GM12878 (cell line): Measurements from ENCODE around the gene NCBP3. TPM values are rescaled to one million over a fixed set of nuclear protein-coding genes. Genes with fewer than 3 reads are reported as not detected.

ENCODE experiments used
- ATAC-seq: fragments of 200-7000 bp; cut with Tn5 transposase; 3 replicates; pipeline ENCODE4 v1.9.1; 2020; ENCODE audit warnings: mild to moderate bottlenecking, moderate library complexity
- BruUV-seq: library from RNA; stranded (reverse); fragments of 400-500 nt; replicated peaks from 2 replicates; lab custom pipeline; 2021; lab: Mats Ljungman, UMichigan
- CTCF ChIA-PET: fragments of 300-600 bp; sonication (Branson Sonifier 250); formaldehyde crosslinking; extraction: SDS; loops from one replicate; lab custom pipeline; 2021; ENCODE audit warnings: inconsistent platforms; lab: Yijun Ruan, JAX
- POLR2A ChIA-PET: fragments of 350-600 bp; formaldehyde crosslinking; extraction: SDS; loops from one replicate; lab custom pipeline; 2021; ENCODE audit warnings: inconsistent platforms; lab: Charles Lee
- RAD21 ChIA-PET: fragments of 300-600 bp; sonication (Branson Sonifier 250); formaldehyde crosslinking; loops from one replicate; lab custom pipeline; 2023; ENCODE audit warnings: antibody characterized with exemption; ENCODE audit not compliant: unreplicated experiment; lab: Charles Lee
- SMC1A ChIA-PET: fragments of 300-600 bp; sonication (Branson Sonifier 250); formaldehyde crosslinking; loops from one replicate; lab custom pipeline; 2023; ENCODE audit not compliant: unreplicated experiment, uncharacterized antibody; lab: Charles Lee
- DNase-seq: peaks from one replicate; pipeline ENCODE4 v3.0.0-alpha.2; 2011; ENCODE audit warnings: low read depth, low spot score
- FAIRE-seq: peaks from 3 replicates; lab custom pipeline; 2011; peaks lifted over from hg19 to GRCh38; lab: Jason Lieb, UNC
- H2AFZ ChIP-seq: 2 replicates; pipeline ENCODE4 v1.6.0; 2011; ENCODE audit warnings: low read depth, low read length, control low read depth; ENCODE audit not compliant: control insufficient read depth
- H3K27ac ChIP-seq: 2 replicates; pipeline ENCODE4 v1.5.1; 2011; ENCODE audit warnings: control low read depth; ENCODE audit not compliant: control insufficient read depth, insufficient read depth
- H3K27me3 ChIP-seq, 2 experiments: replicated peaks in 1 of 2; 2 replicates each; pipeline versions ENCODE4 v1.6.0 to v1.6.1; 2011; ENCODE audit warnings: low read length in 1 of 2; ENCODE audit not compliant: control insufficient read depth in 2 of 2, insufficient read depth in 2 of 2
- H3K36me3 ChIP-seq, 2 experiments: 2 replicates each; pipeline ENCODE4 v1.5.1; 2011; ENCODE audit warnings: low read length in 1 of 2; ENCODE audit not compliant: control insufficient read depth in 2 of 2, insufficient read depth in 2 of 2
- H3K4me1 ChIP-seq: 2 replicates; pipeline ENCODE4 v1.6.1; 2011; ENCODE audit warnings: mild to moderate bottlenecking, low read length, moderate library complexity, mixed read lengths; ENCODE audit not compliant: control insufficient read depth, insufficient read depth
- H3K4me2 ChIP-seq: 2 replicates; pipeline ENCODE4 v1.6.0; 2011; ENCODE audit warnings: control low read depth; ENCODE audit not compliant: control insufficient read depth, insufficient read depth
- H3K4me3 ChIP-seq: fragments of 200-600 bp; sonication (generic); 2 replicates; pipeline ENCODE4 v1.5.1; 2016
- H3K79me2 ChIP-seq: 2 replicates; pipeline ENCODE4 v1.6.0; 2011; ENCODE audit warnings: low read length; ENCODE audit not compliant: control insufficient read depth, insufficient read depth
- H3K9ac ChIP-seq: 2 replicates; pipeline ENCODE4 v1.8.0; 2011; ENCODE audit warnings: low read length, control low read depth, mixed read lengths; ENCODE audit not compliant: control insufficient read depth, insufficient read depth
- H3K9me3 ChIP-seq: replicated peaks from 3 replicates; pipeline ENCODE4 v1.5.1; 2011; ENCODE audit warnings: mild to moderate bottlenecking, low read length; ENCODE audit not compliant: control insufficient read depth, insufficient read depth
- H4K20me1 ChIP-seq: 2 replicates; pipeline ENCODE4 v1.6.0; 2011; ENCODE audit not compliant: control insufficient read depth, insufficient read depth
- CREB1 ChIP-seq: IDR thresholded peaks from 2 replicates; pipeline ENCODE4 v1.6.1; 2012; ENCODE audit warnings: low read depth, mild to moderate bottlenecking, inconsistent platforms
- E2F4 ChIP-seq: IDR thresholded peaks from 2 replicates; pipeline ENCODE4 v1.6.1; 2012; ENCODE audit warnings: low read depth, low read length, improper control_type of control experiment
- E4F1 ChIP-seq: fragments of 450-650 bp; IDR thresholded peaks from 2 replicates; pipeline ENCODE4 v1.6.1; 2018; ENCODE audit warnings: borderline replicate concordance, mild to moderate bottlenecking; ENCODE audit not compliant: partially characterized antibody
- EGR1 ChIP-seq, 2 experiments: IDR thresholded peaks; 1 replicate in 1 of 2; 2 replicates in 1 of 2; pipeline ENCODE4 v1.6.1; 2011 to 2012; ENCODE audit warnings: low read depth in 2 of 2, low read length in 2 of 2, borderline replicate concordance in 1 of 2, mild to moderate bottlenecking in 1 of 2, moderate library complexity in 1 of 2
- GABPA ChIP-seq: IDR thresholded peaks from 2 replicates; pipeline ENCODE4 v1.6.1; 2014; ENCODE audit warnings: antibody characterized with exemption, low read depth, mild to moderate bottlenecking, inconsistent platforms
- IRF5 ChIP-seq: fragments of 450-650 bp; IDR thresholded peaks from 2 replicates; pipeline ENCODE4 v1.6.1; 2017; ENCODE audit warnings: borderline replicate concordance
- MEF2A ChIP-seq: IDR thresholded peaks from 2 replicates; pipeline ENCODE4 v1.6.1; 2011; ENCODE audit warnings: low read depth, mild to moderate bottlenecking, low read length, moderate library complexity; ENCODE audit not compliant: insufficient read depth
- NR2F1 ChIP-seq: fragments of 450-650 bp; conservative IDR thresholded peaks from 2 replicates; pipeline ENCODE4 v1.6.1; 2017; ENCODE audit warnings: mild to moderate bottlenecking
- SIX5 ChIP-seq: IDR thresholded peaks from 2 replicates; pipeline ENCODE4 v1.6.1; 2011; ENCODE audit warnings: mild to moderate bottlenecking, low read depth, low read length, moderate library complexity; ENCODE audit not compliant: severe bottlenecking
- ZZZ3 ChIP-seq: IDR thresholded peaks from 2 replicates; pipeline ENCODE4 v1.6.1; 2011; ENCODE audit warnings: low read depth; ENCODE audit not compliant: control insufficient read depth, insufficient read length
- WGBS: methylation state at CpG from one replicate; pipeline ENCODE4 v1.1.6; 2016; ENCODE audit warnings: low lambda C conversion rate; ENCODE audit not compliant: insufficient replicate concordance, insufficient coverage; ENCODE audit errors: missing lambda C conversion rate; 5-methylcytosine and 5-hydroxymethylcytosine counted together
- in situ Hi-C: fragments of 300-500 bp; cut with MboI; formaldehyde crosslinking; loops from 9 replicates; pipeline ENCODE4 v1.14.3; 2018; ENCODE audit warnings: mixed read lengths
- intact Hi-C: fragments of 100-400 bp; cut with micrococcal nuclease; formaldehyde crosslinking; loops from one replicate; pipeline ENCODE4 v1.14.2; 2022; ENCODE audit not compliant: unreplicated experiment
- polyA plus RNA-seq, 11 experiments: library from polyadenylated mRNA; depleted of rRNA in 4 of 11; unstranded in 6 of 11; stranded (reverse) in 5 of 11; fragments of >200 nt; fragmentation: Nextera tagmentation in 4 of 11; fragmentation: Illumina TruSeq in 1 of 11; extraction: Ambion mirVana in 4 of 11; extraction: Trizol in 1 of 11; gene quantifications; 1 replicate in 1 of 11; 2 replicates in 10 of 11; pipeline versions ENCODE4 v1.2.1 to v1.2.3, GENCODE V29; 2011 to 2016; ENCODE audit warnings: inconsistent platforms in 2 of 11, missing spikeins in 2 of 11, low read depth in 1 of 11
- total RNA-seq, 4 experiments: library from RNA; depleted of rRNA in 3 of 4; stranded (reverse); fragments of >200 nt in 3 of 4; fragmentation: Illumina TruSeq in 1 of 4; extraction: Trizol in 1 of 4; gene quantifications; 2 replicates each; pipeline versions ENCODE4 v1.2.1 to v1.2.3, GENCODE V29; 2013 to 2021

The NCBP3 gene
- total and polyA plus RNA-seq, 10 of the 15 experiments (the other 5 are each of a cell fraction or from before 2014, with no cell fraction given), result 5.2 to 32.0 (median 23.2) TPM

GRCh38 chr17:3834811-3835210 lies 11.2 kb downstream of the NCBP3 start:
- Histone ChIP-seq H3K4me3 (no peak overlapping the region), H3K27me3 (no peaks in the 10 kb centered on the region), H3K4me1 (no peaks in the 10 kb centered on the region), H3K4me2 (no peak overlapping the region), H4K20me1 (no peaks in the 10 kb centered on the region), H2AFZ (no peak overlapping the region), H3K36me3 (peaks cover 6 to 13% of the 10 kb centered on the region in 2 experiments), H3K79me2 (no peaks in the 10 kb centered on the region), H3K9ac (no peak overlapping the region), H3K9me3 (no peaks in the 10 kb centered on the region), H3K27ac (no peak overlapping the region)
- ChIA-PET SMC1A (no interaction called here), POLR2A (no interaction called here), RAD21 (no interaction called here), CTCF (interaction anchor here (0.8 to 1.1 kb wide), 3 partner anchors 9 to 152 kb away, joined by 3 read pairs; no protein-coding TSS in a partner anchor)
- TF ChIP-seq E4F1 (no peak), CREB1 (no peak), GABPA (no peak)
- ATAC-seq (no peak), DNase-seq (no peak), FAIRE-seq (no peak)
- WGBS, result 75% methylated on average over 4 of the region's 4 CpGs
- intact Hi-C loops (no loop called here), in situ Hi-C loops (no loop called here)
- BruUV-seq, result no TSS peak

GRCh38 chr17:3828852-3829232 lies 17.2 kb downstream of the NCBP3 start:
- Histone ChIP-seq H3K4me3 (no peak overlapping the region), H3K27me3 (no peaks in the 10 kb centered on the region), H4K20me1 (no peaks in the 10 kb centered on the region), H3K36me3 (peaks cover 4 to 12% of the 10 kb centered on the region in 2 experiments; a peak in 3 of 4 replicates), H3K9me3 (no peaks in the 10 kb centered on the region), H3K27ac (no peak overlapping the region), H3K4me1 (no peaks in the 10 kb centered on the region), H2AFZ (no peak overlapping the region), H3K9ac (no peak overlapping the region), H3K4me2 (no peak overlapping the region), H3K79me2 (no peaks in the 10 kb centered on the region)
- ATAC-seq (no peak), DNase-seq (no peak), FAIRE-seq (no peak)
- SMC1A ChIA-PET, result interaction anchor here (2.2 to 7.5 kb wide), 3 partner anchors 9 to 93 kb away, joined by 6 to 255 read pairs (median 10); no protein-coding TSS in a partner anchor
- POLR2A ChIA-PET, result interaction anchor here (3.3 kb wide), 1 partner anchor 91 kb away, joined by 14 read pairs; no protein-coding TSS in a partner anchor
- CTCF ChIA-PET, result interaction anchor here (1.2 to 10.1 kb wide), 8 partner anchors 10 to 146 kb away, joined by 5 to 371 read pairs (median 23); partner anchors contain the start of gene NCBP3
- in situ Hi-C loops (no loop called here), intact Hi-C loops (no loop called here)
- RAD21 ChIA-PET, result interaction anchor here (1.5 to 6.7 kb wide), 3 partner anchors 64 to 103 kb away, joined by 4 to 191 read pairs (median 5); no protein-coding TSS in a partner anchor
- 98% methylated on average over 7 of the region's 7 CpGs for WGBS
- no TSS peak for BruUV-seq
- TF ChIP-seq NR2F1 (no peak), SIX5 (no peak), ZZZ3 (no peak), EGR1 (IDR thresholded peaks at IDR 0.05; ENCODE audit: borderline replicate concordance in 1 of 2, low read depth in 2 of 2, low read length in 2 of 2) (no peak), MEF2A (no peak), IRF5 (no peak), E2F4 (no peak)
